ENCODE results near the gene WDR93.

Gene WDR93

DNA sequence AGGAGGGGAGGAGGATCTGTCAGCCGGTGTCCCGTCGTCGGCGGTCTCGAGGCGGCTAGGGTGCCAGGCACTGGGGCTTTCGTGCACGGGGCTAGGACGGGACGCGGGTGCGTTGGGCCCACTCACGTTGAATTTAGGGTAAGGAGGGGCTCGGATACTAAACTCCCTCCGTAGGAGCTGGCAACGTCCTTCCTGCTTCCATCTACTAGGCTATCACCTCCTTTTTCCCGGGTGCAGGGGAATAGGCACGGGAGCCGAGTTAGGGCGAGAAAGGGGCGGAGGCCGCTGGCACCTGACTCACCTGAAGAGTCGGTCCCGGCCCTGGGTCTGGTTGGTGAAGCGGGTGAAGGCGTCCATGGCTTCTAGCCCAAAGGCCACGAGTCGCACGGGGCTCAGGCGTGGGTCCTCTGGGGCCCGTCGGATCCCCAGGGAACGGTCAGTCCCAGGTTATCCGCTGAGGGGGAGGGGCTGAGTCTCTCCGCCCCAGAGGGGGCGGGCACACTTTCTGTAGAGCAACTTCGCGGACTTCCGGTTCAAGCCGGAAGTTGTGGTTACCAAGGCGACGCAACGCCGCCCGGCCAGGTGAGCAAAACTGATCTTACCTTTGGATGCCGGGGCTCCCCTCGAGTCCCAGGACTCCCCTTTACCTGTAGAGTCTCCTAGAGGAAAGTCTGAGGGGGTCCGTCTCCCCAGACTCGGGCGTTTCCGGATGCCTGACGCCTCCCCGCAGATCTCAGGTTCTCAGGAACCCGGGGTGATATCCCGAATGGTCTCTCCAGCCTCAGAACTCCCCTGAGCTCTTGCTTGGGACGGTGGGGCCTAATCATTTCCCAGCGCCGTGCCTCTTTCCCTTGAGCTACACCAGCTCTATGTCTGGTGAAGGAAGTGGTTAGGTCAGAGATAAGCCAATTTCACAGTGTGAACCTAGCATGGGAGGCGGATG lies at the start of gene WDR93, which contains the start of gene PEX11A:
Gene WDR93 (plus strand): TSS at position 536 of the 943 bp plus-strand sequence. CDS start 10,936 bp downstream, outside the sequence.
Gene PEX11A (minus strand): TSS at position 479 of the 943 bp plus-strand sequence. CDS start 122 bp downstream, at position 357.
- peak; percentile 81 to 84 for DNase-seq

DNA sequence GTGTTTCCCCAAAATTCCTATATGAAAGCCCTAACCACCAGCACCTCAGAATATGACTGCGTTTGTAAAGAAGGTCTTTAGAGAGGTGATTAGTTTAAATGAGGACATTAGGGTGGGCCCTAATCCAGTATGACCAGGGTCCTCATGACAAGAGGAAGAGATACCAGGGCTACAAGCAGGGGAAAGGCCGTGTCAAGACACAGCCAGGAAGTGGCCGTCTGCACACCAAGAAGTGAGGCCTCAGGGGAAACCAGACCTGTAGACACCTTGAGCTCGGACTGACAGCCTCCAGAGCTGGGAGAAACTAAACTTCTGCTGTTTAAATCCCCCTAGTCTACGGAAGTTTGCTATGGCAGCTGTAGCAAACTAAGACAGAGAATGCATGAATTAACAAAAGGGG lies 49.6 kb upstream of the WDR93 start:
- no peak for DNase-seq

DNA sequence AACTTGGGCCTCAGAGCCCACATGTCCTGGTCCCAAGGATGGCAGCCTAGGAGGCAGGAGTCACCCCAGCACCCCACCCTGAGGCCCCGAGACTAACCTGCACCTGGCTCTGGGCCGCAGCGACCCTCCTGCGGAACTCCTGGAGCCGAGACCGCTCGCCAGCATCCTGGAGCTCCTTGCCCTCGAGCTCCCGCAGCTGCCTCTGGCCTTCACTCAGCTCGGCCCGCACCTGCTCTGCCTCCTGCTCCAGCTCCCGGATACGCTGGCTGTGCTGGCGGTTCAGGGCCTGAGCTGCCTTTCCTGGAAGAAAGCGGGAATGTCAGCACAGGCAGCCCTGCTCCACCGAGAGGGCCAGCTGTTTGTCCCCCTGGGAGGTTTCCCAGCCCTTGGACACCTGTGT lies 48.5 kb upstream of the WDR93 start:
- DNase-seq = no peak

DNA sequence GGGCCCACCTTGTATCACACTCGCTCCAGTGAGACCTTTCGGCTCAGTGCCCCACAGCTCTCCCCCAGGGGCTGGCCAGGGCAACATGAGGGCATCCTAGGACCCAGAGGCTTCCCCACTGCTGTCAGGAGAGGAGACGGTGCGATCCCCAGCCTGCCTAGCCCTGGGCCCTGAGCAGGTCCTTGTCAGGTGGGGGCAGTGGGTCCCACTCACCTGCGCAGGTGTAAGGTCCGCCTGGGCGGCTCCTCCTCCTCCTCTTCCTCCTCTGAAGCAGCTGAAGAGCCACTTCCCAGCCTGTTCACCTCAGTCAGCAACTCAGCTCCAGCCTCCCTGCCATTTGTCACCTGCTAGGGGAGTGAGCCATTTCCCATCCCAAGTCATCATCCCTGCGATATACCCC lies 44.9 kb upstream of the WDR93 start:
- DNase-seq = no peak

DNA sequence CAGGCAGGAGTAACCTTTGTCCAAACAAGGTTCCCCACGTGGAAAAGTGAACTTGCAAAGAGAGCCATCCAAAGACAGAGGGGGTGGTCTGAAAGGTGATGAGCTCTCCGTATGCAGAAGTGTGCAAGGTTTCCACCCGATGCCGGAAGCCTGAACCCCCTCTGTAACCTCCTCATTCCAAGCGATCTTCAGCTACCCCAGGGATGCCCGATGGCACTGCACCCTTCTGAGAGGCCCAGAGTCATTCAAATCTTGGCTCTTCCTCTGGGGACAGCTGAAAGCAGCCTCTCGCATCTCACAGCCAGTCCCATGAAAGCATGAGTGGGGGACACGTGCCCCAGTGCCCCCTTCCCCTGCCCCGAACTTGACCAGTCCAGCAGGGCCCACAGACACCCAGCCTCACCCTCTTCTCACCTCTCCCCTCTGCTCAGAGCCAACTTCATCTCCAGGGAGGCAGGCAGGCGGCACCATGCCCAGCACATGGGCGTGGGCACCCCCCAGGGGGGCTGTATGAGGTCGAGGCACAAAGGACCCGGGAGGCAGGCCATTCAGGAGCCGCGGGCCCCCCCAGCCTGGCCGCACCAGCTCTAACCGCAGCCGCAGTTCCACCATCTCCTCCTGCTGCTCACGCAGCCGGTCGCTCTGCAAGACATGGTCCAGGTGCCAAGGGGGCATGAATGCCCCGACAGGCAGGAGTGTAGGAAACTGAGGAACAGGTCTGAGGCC lies 44.0 kb upstream of the WDR93 start:
- no peak for DNase-seq

DNA sequence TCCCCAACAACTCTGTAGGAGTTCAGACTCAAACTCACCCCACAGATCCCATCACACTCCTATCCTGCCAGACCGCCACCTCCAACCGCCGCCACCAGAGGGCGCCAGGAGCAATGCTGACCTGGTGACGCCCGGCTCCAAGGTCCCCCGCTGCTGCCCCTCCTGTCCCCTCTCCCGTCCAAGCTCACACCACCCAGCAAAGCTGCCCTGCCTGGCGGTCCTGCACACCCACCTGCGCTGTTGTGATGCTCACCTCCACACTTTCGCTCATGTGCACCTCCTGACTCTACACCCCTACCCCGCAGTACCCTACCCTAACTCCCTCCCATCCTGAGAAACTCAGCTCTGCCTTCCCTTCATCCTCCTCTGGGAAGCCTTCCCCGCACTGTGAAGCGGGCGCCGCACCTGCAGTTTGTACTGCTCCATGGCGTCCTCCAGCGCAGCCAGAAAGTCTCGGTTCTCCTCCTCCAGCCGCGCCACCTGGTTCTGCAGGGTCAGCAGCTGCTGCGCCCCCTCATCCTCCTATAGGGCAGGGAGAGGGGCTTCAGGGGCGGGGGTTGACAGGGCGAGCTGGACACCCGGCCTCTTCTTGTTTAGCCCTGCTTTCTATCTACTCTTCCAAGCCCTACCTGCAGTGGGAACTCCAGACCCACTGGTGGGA lies 43.3 kb upstream of the WDR93 start:
- DNase-seq = peak; percentile 32 to 37

DNA sequence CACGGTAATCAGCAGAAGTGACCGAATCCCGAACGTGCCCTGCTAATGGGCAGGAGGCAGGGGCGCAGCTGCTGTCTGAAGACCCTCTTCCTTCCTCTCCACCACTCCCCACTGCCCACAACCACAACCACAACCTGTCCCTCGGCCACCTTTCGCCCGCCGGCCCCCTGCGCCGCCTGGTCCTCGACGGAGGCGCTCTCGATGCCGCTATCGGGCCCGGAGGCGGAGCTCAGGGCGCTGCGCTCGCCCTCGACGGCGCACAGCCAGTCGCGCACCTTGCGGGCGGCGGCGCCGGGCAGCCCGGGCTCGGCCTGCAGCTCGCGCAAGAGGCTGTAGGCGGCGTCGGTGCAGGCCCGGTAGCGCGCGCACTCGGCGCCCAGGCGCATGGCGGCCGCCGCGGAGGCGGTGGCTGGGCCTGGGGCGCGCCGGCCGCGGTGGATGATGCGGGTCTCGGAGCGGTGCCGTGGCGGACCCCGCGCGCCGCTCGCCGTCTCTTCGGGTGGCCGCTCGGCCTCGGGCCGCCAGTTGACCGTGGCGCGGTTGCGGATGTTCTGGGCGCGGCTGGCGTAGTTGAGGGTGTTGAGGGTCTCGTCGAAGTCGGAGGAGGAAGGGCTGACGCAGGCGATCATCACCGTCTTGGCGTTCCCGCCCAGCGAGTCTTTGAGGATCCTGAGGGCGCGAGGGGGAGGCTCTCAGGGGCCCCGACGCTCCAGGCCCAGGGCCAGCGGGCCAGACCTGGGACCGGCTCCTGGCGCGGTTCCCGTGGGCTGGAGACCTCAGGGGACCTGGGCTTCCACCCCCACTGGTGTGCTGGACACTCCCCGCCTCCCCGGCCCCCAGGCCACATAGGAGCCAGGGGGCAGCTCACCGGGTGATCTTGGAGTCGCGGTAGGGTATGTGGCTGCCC lies 42.3 kb upstream of the WDR93 start:
- DNase-seq = no peak

DNA sequence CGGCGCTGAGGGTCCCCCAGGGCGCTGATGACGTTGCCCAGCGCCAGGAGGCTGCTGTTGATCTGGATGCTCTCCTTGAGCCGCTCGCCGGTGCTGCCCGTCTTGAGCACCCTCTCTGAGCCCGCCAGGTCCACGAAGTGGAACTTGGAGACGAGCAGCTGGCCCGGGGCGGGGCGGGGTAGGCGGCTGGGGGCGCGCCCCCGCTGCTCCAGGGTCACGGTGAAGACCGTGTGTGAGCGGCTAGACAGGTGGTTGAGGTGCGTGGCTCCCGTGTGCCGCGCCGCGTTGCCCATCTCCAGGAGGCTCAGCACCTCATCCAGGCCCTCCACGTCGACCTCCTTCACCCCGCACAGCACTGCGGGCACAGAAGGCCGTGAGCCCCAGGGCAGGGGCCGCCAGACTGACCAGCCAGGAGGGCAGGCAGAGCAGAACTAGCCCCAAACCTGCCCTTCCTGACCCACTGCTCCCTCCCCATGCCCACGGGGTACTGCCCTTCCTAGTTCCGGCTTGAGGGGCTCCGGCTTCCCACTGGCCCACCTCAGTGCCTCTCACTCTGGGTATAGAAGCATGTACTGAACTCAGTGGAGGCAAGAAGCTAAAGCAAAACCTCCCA lies 41.5 kb upstream of the WDR93 start:
- DNase-seq = no peak

DNA sequence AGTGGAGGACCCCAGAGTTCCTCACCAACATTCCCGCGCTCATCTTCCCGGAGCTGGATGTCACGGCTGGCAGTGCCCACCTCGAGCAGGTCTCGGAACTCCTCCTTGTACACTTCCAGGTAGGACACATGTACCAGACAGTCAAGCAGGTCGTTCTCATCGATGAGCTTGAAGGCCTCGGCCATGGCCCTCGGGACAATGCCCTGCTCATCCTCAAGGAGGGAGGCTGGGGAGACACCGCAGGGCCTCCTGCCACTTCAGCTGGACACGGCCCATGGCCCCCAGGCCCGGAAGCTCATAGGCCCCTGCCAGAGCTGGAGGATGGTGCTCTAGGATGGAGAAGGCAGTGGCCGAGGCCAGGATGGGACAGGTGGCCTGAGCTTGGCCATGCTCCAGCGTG lies 40.9 kb upstream of the WDR93 start:
- DNase-seq = no peak

DNA sequence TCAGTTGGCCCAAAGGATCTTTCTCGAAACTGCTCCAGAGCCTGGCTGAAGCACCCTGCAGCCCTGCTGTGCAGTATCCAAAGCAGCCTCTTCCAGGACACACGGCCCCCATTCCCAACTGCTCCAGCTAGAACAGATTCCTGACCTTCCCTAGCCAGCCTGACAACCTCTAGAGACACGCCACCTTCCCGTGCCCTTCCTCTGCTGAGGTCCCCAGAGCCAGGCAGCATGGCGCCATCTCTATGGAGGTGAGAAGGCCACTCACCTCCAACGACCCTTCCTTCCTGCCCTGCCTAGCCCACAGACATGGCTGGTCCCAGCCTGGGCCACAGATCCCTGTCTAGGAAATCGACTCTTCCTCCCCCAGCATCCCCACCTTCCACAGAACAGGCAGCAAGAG lies 38.5 kb upstream of the WDR93 start:
- no peak for DNase-seq

DNA sequence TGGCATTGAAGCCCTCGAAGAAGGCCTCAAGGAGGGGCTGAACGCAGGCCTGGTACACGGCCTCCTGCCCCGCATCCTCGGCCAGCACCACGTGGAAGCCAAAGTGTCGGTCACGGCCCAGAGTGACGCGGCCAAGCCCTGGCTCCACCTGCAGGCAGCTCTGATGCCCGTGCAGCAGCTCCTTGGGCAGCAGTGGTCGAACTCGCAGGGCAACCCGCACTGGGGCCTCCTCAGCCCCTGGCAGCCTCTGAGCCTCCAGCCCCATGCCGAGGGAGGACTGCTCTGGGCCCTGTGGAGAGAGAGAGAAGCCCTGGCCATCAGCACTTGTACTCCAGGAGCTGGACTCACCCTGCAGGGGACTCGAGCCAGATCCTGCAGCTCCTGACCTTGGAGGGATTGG lies 37.9 kb upstream of the WDR93 start:
- DNase-seq = no peak

DNA sequence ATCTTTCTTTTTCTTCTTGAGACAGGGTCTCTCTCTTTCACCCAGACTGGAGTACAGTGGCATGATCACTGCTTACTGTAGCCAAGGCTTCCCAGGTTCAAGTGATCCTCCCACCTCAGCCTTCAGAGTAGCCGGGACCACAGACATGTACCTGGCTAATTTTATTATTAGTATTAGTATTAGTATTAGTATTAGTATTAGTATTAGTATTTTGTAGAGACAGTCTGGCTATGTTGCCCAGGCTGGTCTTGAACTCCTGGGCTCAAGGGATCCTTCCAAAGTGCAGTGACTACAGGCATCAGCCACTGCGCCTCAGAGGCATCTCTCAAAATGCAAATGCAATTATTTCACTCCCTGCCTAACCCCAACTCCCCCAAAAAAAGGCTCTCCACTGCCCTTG lies 37.0 kb upstream of the WDR93 start:
- DNase-seq = no peak

DNA sequence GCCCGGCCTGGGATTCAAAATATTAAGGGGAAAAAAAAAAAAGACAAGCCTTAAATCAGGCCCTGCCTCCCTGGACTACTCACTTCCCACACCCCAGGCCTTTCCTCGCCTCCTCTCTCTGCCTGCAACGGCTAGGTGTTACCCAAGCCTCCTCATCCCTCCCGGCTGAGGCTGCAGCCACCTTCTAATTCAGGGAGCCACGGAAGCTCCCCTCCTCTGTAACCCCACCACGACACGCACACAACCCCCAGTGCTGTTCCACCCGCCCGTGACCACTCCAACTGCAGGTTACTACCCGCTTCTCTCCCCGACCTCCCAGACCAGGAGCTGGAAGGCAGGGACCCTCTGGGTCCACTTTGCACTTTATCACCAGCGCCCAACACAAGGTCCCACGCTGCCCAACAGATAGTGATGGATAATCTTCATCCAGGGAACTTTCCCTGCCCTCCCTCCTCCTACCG lies 36.3 kb upstream of the WDR93 start:
- DNase-seq = no peak

DNA sequence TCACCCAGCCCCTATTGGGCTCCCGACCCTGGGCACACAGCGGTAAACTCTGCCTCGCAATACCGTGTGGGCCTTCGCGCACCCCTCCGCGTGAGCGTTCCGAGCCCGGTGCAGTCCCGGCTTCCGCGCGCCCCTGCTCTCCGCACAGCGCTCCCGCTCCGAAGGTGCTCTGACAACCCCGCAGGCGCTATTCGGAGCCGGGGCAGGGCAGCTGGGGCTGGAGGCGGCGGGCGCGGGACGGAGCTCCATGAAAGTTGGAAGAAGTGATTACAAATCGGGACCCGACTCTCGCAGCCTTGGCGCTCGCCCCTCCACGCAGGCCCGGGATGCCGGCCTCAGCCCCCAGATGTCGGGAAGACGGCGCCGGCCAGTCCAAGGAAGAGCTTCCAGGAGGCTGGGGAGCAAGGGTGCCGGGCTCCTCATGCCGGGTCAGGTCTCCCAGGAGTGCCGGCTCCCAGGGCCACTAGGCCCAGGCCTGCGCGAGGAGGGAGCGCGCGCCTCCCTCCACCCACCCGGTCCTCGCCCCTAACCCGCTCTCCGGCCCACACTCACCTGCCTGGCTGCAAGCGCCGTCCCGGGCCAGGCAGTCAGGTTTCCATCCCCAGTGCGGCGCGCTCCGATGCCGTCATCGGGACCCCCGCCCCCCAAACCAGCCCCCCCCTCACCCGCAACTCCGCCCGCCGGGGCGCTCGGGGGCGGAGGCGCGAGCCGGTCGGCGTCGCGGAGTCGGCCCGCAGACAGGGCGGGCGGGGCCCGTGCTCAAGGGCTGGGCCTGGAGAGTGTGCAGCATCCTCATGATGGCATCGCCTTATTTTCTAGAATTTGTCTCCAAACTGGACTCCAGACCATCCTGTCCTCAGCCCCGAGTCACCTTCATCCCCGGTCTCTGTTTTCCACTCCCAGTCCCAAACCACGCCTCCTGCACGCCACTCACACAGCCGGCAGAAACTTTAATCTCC lies 35.5 kb upstream of the WDR93 start, which contains the start of gene KIF7:
Gene KIF7 (minus strand): TSS at position 621 of the 959 bp plus-strand sequence. CDS start 2,537 bp downstream, outside the sequence.
- no peak for DNase-seq

DNA sequence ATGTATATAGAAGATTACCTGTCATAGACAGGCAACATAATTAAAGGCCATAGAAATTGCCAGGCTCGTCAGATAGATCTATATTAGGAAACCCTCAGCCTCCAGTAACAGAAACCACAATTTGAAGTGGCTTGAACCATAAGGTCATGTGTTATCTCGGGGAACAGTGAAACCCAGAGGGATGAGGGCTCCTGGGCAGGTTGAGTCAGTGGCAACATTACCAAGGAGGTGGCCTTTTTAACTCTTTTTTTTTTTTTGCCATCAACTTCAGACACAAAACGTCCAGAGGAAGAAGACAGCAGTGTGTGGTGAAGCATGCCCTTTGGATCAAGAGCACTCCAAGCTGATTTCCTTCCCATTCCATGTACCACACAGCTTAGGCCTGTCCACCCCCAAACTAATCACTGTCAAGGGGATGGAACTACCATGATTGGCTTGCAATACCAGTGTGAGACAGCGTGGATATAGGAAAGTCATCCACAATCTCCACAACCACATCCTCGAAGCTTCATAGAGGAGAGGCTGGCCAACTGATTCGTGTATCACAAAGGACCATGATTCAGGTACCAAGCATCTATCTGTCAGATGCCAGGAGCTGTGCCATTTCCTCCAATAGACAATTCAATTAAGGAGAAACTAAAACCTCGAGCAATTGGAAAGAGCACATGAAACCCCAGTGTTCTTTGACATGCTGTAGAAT lies 34.3 kb upstream of the WDR93 start:
- no peak for DNase-seq

DNA sequence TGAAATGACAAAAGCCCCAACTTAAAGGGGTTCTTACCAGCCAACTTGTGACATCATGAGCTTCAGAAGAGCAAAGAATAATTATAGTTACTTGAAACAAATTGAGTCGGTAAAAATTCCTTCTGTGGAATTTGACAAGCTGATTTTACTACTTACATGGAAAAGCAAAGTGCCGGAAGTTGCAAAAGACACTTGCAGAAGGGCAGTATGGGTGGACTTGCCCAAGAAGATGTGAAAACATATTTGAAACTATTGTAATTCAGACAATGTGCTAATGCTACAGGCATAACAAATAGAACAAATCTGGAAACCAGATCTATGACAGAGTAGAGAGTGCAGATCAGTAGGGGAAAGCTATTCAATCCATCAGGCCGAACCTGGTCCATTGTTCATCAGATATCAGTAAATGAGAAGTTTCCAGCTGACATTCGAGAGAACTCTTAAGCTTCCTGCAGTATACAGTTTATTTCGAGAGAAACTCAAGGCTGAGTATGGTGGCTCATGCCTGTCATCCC lies 32.9 kb upstream of the WDR93 start:
- DNase-seq = no peak

DNA sequence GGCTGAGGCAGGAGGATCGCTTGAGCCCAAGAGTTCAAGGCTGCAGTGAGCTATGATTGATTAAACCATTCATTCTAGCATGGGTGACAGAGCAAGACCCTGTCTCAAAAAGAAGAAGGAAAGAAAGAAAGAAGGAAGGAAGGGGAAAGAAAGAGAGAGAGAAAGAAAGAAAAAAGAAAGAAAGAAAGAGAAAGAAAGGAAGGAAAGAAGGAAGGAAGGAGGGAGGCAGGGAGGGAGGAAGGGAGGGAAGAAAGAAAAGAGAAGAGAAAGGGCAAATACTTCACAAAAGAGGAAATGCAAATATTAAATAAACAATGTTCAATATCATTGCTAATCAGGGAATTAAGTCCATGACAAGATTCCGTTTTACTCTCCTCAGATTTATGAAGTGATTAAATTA lies 31.3 kb upstream of the WDR93 start:
- DNase-seq = no peak

DNA sequence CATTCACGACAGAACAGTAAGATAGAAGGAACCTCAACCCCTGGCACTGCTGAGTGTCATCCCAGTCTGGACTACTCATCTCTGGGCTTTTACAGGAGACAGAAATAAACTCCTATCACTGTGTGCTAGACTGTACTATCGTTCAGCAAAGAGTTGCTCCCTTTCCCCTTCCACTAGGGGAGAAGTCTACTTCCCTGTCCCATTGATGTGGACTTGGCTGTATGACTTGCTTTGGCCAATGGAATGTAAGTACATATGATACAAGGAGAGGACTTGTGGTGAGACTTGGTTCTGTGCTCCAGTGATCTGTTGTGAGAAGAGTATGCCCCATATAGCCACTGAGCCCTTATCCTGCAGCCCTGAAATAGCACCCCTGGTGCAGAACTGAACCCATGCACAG lies 30.1 kb upstream of the WDR93 start:
- DNase-seq = no peak

DNA sequence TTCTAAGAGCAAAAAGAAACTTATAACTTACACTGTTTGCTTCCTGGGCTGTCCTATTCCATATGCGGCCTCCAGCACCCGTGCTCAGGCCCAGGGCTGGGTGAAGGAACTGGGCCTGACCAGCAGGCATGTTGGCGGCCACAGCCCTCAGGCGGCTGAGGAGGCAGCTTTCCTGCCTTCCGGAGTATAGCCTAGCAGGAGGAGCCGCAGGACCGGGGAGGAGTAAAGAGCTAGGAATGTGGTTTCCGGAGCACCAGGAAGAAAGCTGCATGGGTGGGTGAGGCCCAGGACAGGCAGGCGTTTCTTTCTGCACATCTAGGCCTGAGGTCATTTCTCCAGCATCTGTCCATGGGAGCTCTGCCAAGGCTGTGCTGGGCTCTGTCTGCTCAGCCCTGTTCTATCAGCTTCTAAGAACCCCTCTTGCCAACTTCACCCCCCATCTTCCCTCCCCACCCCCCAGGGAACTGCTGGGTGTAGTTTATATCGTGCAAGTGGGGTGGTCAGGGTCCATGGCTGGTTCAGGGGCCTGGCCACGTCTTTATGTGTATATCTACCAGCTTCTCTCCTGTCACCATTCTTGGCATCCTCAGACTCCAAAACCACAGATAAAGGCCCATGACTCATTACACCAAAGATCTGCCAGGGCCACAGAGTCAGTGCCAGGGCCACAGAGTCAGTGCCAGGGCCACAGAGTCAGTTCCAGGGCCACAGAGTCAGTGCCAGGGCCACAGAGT lies 27.6 kb upstream of the WDR93 start:
- DNase-seq = no peak

Measured in CD4-positive, alpha-beta T cell treated with Interleukin-4 for 1 hour (primary cell).